Stomach smooth muscle (tissue), 2 donors: Measurements from ENCODE around the gene NCKAP1.

Experiments
- H3K27ac ChIP-seq: one replicate; pipeline ENCODE4 v1.7.0; 2013; ENCODE audit warnings: mild to moderate bottlenecking, low read length, inconsistent platforms
- H3K27me3 ChIP-seq, 2 donors: one replicate each; pipeline ENCODE4 v1.7.0; 2013; ENCODE audit warnings: low read length in 2 of 2; ENCODE audit not compliant: insufficient read depth in 2 of 2, control insufficient read depth in 1 of 2
- H3K36me3 ChIP-seq, 2 donors: one replicate each; pipeline ENCODE4 v1.7.0; 2013; ENCODE audit warnings: low read length in 2 of 2; ENCODE audit not compliant: control insufficient read depth in 2 of 2, insufficient read depth in 2 of 2
- H3K4me1 ChIP-seq: one replicate; pipeline ENCODE4 v1.7.0; 2013; ENCODE audit warnings: low read length; ENCODE audit not compliant: control insufficient read depth, insufficient read depth
- H3K4me3 ChIP-seq, 2 donors: one replicate each; pipeline ENCODE4 v1.7.0; 2013; ENCODE audit warnings: low read length in 2 of 2
- H3K9ac ChIP-seq, 2 donors: one replicate each; pipeline ENCODE4 v1.7.0; 2013; ENCODE audit warnings: low read length in 2 of 2, mild to moderate bottlenecking in 1 of 2
- H3K9me3 ChIP-seq, 2 donors: one replicate each; pipeline ENCODE4 v1.7.0; 2013; ENCODE audit warnings: low read length in 2 of 2; ENCODE audit not compliant: control insufficient read depth in 2 of 2
- donor health status: healthy.
- donor health status: Pancreatic carcinoma.

NCKAP1 gene

GRCh38 chr2:182918961-182919652, 119.2 kb downstream of the NCKAP1 start:
- Histone ChIP-seq H3K9me3 (no peaks in the 10 kb centered on the region), H3K4me3 (no peak overlapping the region), H3K27ac (no peak overlapping the region), H3K9ac (no peak overlapping the region), H3K4me1 (peaks cover 11% of the 10 kb centered on the region), H3K27me3 (no peaks in the 10 kb centered on the region), H3K36me3 (peaks cover 0 to 10% of the 10 kb centered on the region in 2 donors)

GRCh38 chr2:182917924-182918323, 120.3 kb downstream of the NCKAP1 start:
- H3K36me3 ChIP-seq, result peaks cover 2 to 14% of the 10 kb centered on the region in 2 donors
- H3K4me3 ChIP-seq, result no peak overlapping the region
- no peaks in the 10 kb centered on the region for H3K9me3 ChIP-seq
- no peak overlapping the region for H3K9ac ChIP-seq
- peaks cover 11% of the 10 kb centered on the region for H3K4me1 ChIP-seq
- H3K27me3 ChIP-seq, result no peaks in the 10 kb centered on the region
- no peak overlapping the region for H3K27ac ChIP-seq

GRCh38 chr2:182916417-182916816, 121.8 kb downstream of the NCKAP1 start:
- Histone ChIP-seq H3K9ac (no peak overlapping the region), H3K4me1 (peaks cover 11% of the 10 kb centered on the region), H3K36me3 (peaks cover 2 to 13% of the 10 kb centered on the region in 2 donors), H3K9me3 (no peaks in the 10 kb centered on the region), H3K4me3 (no peak overlapping the region), H3K27ac (no peak overlapping the region), H3K27me3 (no peaks in the 10 kb centered on the region)

GRCh38 chr2:182915369-182916326, 122.6 kb downstream of the NCKAP1 start:
- Histone ChIP-seq H3K9me3 (no peaks in the 10 kb centered on the region), H3K27ac (no peak overlapping the region), H3K9ac (no peak overlapping the region)

GRCh38 chr2:182914852-182915251, 123.4 kb downstream of the NCKAP1 start:
- no peak overlapping the region for H3K4me3 ChIP-seq
- peaks cover 11% of the 10 kb centered on the region for H3K4me1 ChIP-seq
- H3K9ac ChIP-seq, result no peak overlapping the region
- no peaks in the 10 kb centered on the region for H3K9me3 ChIP-seq
- no peaks in the 10 kb centered on the region for H3K27me3 ChIP-seq
- peaks cover 2 to 18% of the 10 kb centered on the region in 2 donors for H3K36me3 ChIP-seq
- no peak overlapping the region for H3K27ac ChIP-seq

More at GRCh38 chr2:182915369-182916326, 122.6 kb downstream of the NCKAP1 start:
- Histone ChIP-seq H3K27me3 (no peaks in the 10 kb centered on the region), H3K4me3 (no peak overlapping the region), H3K36me3 (peaks cover 2 to 12% of the 10 kb centered on the region in 2 donors), H3K4me1 (peaks cover 11% of the 10 kb centered on the region)

GRCh38 chr2:182913064-182913463, 125.2 kb downstream of the NCKAP1 start:
- H3K9me3 ChIP-seq, result no peaks in the 10 kb centered on the region
- no peak overlapping the region for H3K27ac ChIP-seq
- H3K27me3 ChIP-seq, result no peaks in the 10 kb centered on the region
- H3K36me3 ChIP-seq, result peaks cover 2 to 18% of the 10 kb centered on the region in 2 donors
- peaks cover 11% of the 10 kb centered on the region for H3K4me1 ChIP-seq
- no peak overlapping the region for H3K9ac ChIP-seq
- H3K4me3 ChIP-seq, result no peak overlapping the region

- Histone ChIP-seq H3K4me1 (peaks cover 11% of the 10 kb centered on the region), H3K9me3 (no peaks in the 10 kb centered on the region), H3K36me3 (peaks cover 2 to 18% of the 10 kb centered on the region in 2 donors), H3K9ac (no peak overlapping the region), H3K27me3 (no peaks in the 10 kb centered on the region), H3K27ac (no peak overlapping the region), H3K4me3 (no peak overlapping the region)
Observed at GRCh38 chr2:182912518-182912915, 125.7 kb downstream of the NCKAP1 start.

GRCh38 chr2:182911813-182912517, 126.3 kb downstream of the NCKAP1 start:
- Histone ChIP-seq H3K27ac (no peak overlapping the region), H3K9ac (no peak overlapping the region), H3K4me1 (peaks cover 11% of the 10 kb centered on the region), H3K36me3 (peaks cover 2 to 20% of the 10 kb centered on the region in 2 donors), H3K9me3 (no peaks in the 10 kb centered on the region), H3K27me3 (no peaks in the 10 kb centered on the region), H3K4me3 (no peak overlapping the region)

GRCh38 chr2:182910965-182911364, 127.3 kb downstream of the NCKAP1 start:
- H3K9me3 ChIP-seq, result no peaks in the 10 kb centered on the region
- H3K36me3 ChIP-seq, result peaks cover 2 to 20% of the 10 kb centered on the region in 2 donors

GRCh38 chr2:182907081-182907830, 131.0 kb downstream of the NCKAP1 start:
- no peaks in the 10 kb centered on the region for H3K9me3 ChIP-seq
- H3K4me3 ChIP-seq, result no peak overlapping the region
- H3K36me3 ChIP-seq, result peaks cover 0 to 9% of the 10 kb centered on the region in 2 donors
- H3K4me1 ChIP-seq, result no peaks in the 10 kb centered on the region
- H3K27me3 ChIP-seq, result no peaks in the 10 kb centered on the region
- no peak overlapping the region for H3K27ac ChIP-seq
- H3K9ac ChIP-seq, result no peak overlapping the region

More at GRCh38 chr2:182910965-182911364, 127.3 kb downstream of the NCKAP1 start:
- Histone ChIP-seq H3K4me3 (no peak overlapping the region), H3K27ac (no peak overlapping the region), H3K4me1 (peaks cover 8% of the 10 kb centered on the region), H3K27me3 (no peaks in the 10 kb centered on the region), H3K9ac (no peak overlapping the region)
